OCI-LY7 (cell line): ENCODE data around the gene FAT4.

Source experiments
- CTCF ChIP-seq: fragments of 200-600 bp; sonication (generic); conservative IDR thresholded peaks from 2 replicates; pipeline ENCODE4 v1.5.1; 2014; ENCODE audit warnings: mild to moderate bottlenecking, antibody characterized with exemption, low read length, moderate library complexity, mixed read lengths
- EZH2phosphoT487 ChIP-seq: fragments of 200-600 bp; sonication (generic); IDR thresholded peaks from 2 replicates; pipeline ENCODE4 v1.6.1; 2018; ENCODE audit warnings: low read depth, borderline replicate concordance, mild to moderate bottlenecking, mixed run types, antibody characterized with exemption, low read length, moderate library complexity, mixed read lengths

- TF ChIP-seq CTCF (no peak), EZH2phosphoT487 (no peak)
Measured at GRCh38 chr4:125355791-125356190, 41.0 kb downstream of the FAT4 start.
